Panc1 (cell line): ENCODE data around the gene SHOC2.
A peak's percentile ranks its signal among the peaks of the same experiment; 100 is the strongest.

Experiments used
- POLR2AphosphoS5 ChIP-seq: IDR thresholded peaks from 2 replicates; pipeline ENCODE4 v1.6.1; 2012; ENCODE audit warnings: mild to moderate bottlenecking, low read depth, low read length, moderate library complexity
- TF ChIP-seq, protein P1 (sequence below): fragments of 450-650 bp; IDR thresholded peaks from 2 replicates; pipeline ENCODE4 v1.5.1; 2017; ENCODE audit warnings: mild to moderate bottlenecking

GRCh38 chr10:110871298-110872084 is 47.9 kb upstream of the SHOC2 start, which contains the start of gene PDCD4:
- TF ChIP-seq, protein P1, sequence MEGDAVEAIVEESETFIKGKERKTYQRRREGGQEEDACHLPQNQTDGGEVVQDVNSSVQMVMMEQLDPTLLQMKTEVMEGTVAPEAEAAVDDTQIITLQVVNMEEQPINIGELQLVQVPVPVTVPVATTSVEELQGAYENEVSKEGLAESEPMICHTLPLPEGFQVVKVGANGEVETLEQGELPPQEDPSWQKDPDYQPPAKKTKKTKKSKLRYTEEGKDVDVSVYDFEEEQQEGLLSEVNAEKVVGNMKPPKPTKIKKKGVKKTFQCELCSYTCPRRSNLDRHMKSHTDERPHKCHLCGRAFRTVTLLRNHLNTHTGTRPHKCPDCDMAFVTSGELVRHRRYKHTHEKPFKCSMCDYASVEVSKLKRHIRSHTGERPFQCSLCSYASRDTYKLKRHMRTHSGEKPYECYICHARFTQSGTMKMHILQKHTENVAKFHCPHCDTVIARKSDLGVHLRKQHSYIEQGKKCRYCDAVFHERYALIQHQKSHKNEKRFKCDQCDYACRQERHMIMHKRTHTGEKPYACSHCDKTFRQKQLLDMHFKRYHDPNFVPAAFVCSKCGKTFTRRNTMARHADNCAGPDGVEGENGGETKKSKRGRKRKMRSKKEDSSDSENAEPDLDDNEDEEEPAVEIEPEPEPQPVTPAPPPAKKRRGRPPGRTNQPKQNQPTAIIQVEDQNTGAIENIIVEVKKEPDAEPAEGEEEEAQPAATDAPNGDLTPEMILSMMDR, result no peak
- peak; percentile 84 for TF ChIP-seq POLR2AphosphoS5
